Lower lobe of right lung (tissue), 2 donors: ENCODE measurements around the gene SFXN1. TPM values are rescaled to one million over a fixed set of nuclear protein-coding genes. Genes with fewer than 3 reads are reported as not detected.
A peak's percentile ranks its signal among the peaks of the same experiment; 100 is the strongest.

Source experiments
- ATAC-seq, 2 donors: fragments of 200-7000 bp; cut with Tn5 transposase; one replicate each; pipeline ENCODE4 v1.9.1; 2020 to 2022; ENCODE audit warnings: mild to moderate bottlenecking in 2 of 2, moderate library complexity in 2 of 2
- DNase-seq: peaks from one replicate; pipeline ENCODE4 v3.0.0-alpha.2; 2020
- H3K27ac ChIP-seq: fragments of 200-600 bp; one replicate; pipeline ENCODE4 v1.8.0; 2022
- H3K27me3 ChIP-seq: fragments of 200-600 bp; one replicate; pipeline ENCODE4 v1.8.0; 2022; ENCODE audit warnings: low read depth
- H3K36me3 ChIP-seq: fragments of 200-600 bp; one replicate; pipeline ENCODE4 v1.8.0; 2022; ENCODE audit warnings: mild to moderate bottlenecking
- H3K4me1 ChIP-seq: fragments of 200-600 bp; one replicate; pipeline ENCODE4 v1.8.0; 2022
- H3K4me3 ChIP-seq: fragments of 200-600 bp; one replicate; pipeline ENCODE4 v1.8.0; 2022; ENCODE audit warnings: mild to moderate bottlenecking
- H3K9me3 ChIP-seq: fragments of 200-600 bp; one replicate; pipeline ENCODE4 v1.8.0; 2022
- CTCF ChIP-seq: fragments of 200-600 bp; IDR thresholded peaks from one replicate; pipeline ENCODE4 v1.8.0; 2022; ENCODE audit warnings: antibody characterized with exemption, mild to moderate bottlenecking
- intact Hi-C: fragments of 100-400 bp; cut with DNase I; formaldehyde crosslinking; loops from one replicate; pipeline ENCODE4 v1.11.0; 2022
- total RNA-seq: library from RNA; stranded (reverse); fragmentation: NEBNext Ultra II Directional; extraction: Animal tissue kit (Norgen Biotek cat#: 25700); gene quantifications from one replicate; pipeline ENCODE4 v1.2.1, GENCODE V29; 2021
- donor health status: DM: no; HTN: yes; CAD: no; lungs with severe emphysema.

Gene SFXN1
- total RNA-seq, 1 donor from 2014 or later: 15.7 TPM

GRCh38 chr5:175471628-175472027, 6.7 kb upstream of the SFXN1 start:
- Histone ChIP-seq H3K4me1 (no peaks in the 10 kb centered on the region), H3K27ac (no peak overlapping the region), H3K36me3 (no peaks in the 10 kb centered on the region), H3K4me3 (no peak overlapping the region), H3K9me3 (no peaks in the 10 kb centered on the region), H3K27me3 (no peaks in the 10 kb centered on the region)
- ATAC-seq (no peak), DNase-seq (no peak)
- intact Hi-C loops: no loop called here
- TF ChIP-seq CTCF: no peak

DNA sequence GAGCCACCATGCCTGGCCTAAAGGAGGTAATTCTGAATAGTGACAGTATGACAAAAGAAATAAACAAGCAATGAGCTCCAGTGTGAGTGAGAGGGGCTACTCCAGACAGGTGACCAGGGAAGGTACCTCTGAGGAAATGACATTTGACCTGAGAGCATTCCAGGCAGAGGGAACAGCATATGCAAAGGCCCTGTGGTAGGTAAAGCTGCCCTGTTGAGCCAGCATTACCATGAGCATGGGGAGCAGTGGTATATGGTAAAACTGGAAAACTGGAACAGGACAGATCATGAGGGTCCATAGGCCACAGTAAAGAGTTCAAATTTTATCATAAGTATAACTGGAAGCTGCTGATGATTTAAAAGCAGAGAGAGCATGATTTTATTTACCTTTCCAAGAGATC, 6.0 kb upstream of the SFXN1 start:
- no peak for ATAC-seq

DNA sequence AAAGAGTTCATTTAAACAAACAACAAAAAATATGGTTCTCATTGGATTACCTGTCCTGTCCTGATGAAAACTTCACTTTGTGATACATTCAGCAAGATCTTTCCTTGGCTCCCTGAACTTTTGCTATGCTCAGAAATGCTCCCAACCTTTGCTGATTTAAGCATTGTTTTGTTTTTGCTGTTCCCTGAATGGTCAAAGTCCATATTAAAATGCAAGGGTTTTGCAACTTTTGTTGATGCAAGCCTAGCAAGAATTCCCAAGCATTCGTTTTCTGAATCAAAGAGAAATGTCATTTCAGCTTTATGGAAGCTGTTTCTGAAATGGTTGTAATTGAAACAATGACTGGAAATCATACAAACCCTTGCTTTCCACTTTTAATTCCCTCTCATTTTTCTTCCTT, 3.1 kb upstream of the SFXN1 start:
- Histone ChIP-seq H3K36me3 (no peaks in the 10 kb centered on the region), H3K27me3 (no peaks in the 10 kb centered on the region), H3K4me1 (peaks cover 10% of the 10 kb centered on the region), H3K9me3 (no peaks in the 10 kb centered on the region), H3K4me3 (no peak overlapping the region), H3K27ac (no peak overlapping the region)
- DNase-seq (no peak), ATAC-seq (no peak)
- intact Hi-C loops: no loop called here
- TF ChIP-seq CTCF: no peak

More for the DNA sequence above, 6.0 kb upstream of the SFXN1 start:
- TF ChIP-seq CTCF: no peak
- H3K27ac ChIP-seq: no peak overlapping the region
- no peaks in the 10 kb centered on the region for H3K27me3 ChIP-seq
- H3K9me3 ChIP-seq: no peaks in the 10 kb centered on the region
- no peak overlapping the region for H3K4me3 ChIP-seq
- H3K36me3 ChIP-seq: no peaks in the 10 kb centered on the region
- no peaks in the 10 kb centered on the region for H3K4me1 ChIP-seq
- intact Hi-C loops: no loop called here
- DNase-seq: no peak

GRCh38 chr5:175477440-175477839, 920 bp upstream of the SFXN1 start:
- intact Hi-C loops: no loop called here
- TF ChIP-seq CTCF: no peak

DNA sequence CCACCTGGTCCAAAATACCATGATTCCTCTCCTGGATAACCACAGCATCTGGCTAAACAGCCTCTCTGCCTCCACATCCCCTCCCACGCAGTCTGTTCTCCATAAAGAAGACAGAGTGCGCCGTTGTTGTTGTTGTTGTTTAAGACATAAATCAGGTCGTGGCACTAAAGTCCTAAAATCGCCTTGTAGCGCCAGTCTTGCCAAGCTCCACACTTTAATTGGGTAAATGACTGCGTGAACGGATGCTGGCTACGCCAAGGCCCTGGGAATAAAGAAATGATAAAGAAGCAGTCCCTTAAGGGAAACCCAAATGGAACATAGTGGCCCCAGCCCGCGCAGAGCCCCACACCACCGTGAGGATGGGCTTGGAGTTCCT, 364 bp upstream of the SFXN1 start:
- no peak for ATAC-seq
- H3K9me3 ChIP-seq: no peaks in the 10 kb centered on the region

More at GRCh38 chr5:175477440-175477839, 920 bp upstream of the SFXN1 start:
- no peaks in the 10 kb centered on the region for H3K36me3 ChIP-seq
- H3K27me3 ChIP-seq: no peaks in the 10 kb centered on the region
- no peaks in the 10 kb centered on the region for H3K9me3 ChIP-seq
- DNase-seq: no peak
- H3K27ac ChIP-seq: no peak overlapping the region
- no peak overlapping the region for H3K4me3 ChIP-seq
- no peak for ATAC-seq
- peaks cover 10% of the 10 kb centered on the region for H3K4me1 ChIP-seq

More for the DNA sequence above, 364 bp upstream of the SFXN1 start:
- Histone ChIP-seq H3K27ac (peak overlapping the region; percentile 71), H3K36me3 (no peaks in the 10 kb centered on the region), H3K4me1 (peaks cover 10% of the 10 kb centered on the region), H3K4me3 (peak overlapping the region; percentile 83), H3K27me3 (no peaks in the 10 kb centered on the region)
- intact Hi-C loops: no loop called here
- DNase-seq: no peak
- no peak for TF ChIP-seq CTCF
